Liver (tissue), 3 donors: Measurements from ENCODE around the gene ZNF316.

Experiments
- EGR1 ChIP-seq, 2 donors: IDR thresholded peaks; 2 replicates each; pipeline ENCODE4 v1.6.1; 2016 to 2018; ENCODE audit warnings: antibody characterized with exemption in 2 of 2, low read depth in 2 of 2
- FOXA2 ChIP-seq: IDR thresholded peaks from 2 replicates; pipeline ENCODE4 v1.6.1; 2016; ENCODE audit warnings: antibody characterized with exemption
- GABPA ChIP-seq, 2 donors: IDR thresholded peaks in 1 of 2; conservative IDR thresholded peaks in 1 of 2; 2 replicates each; pipeline ENCODE4 v1.6.1; 2016; ENCODE audit warnings: antibody characterized with exemption in 2 of 2, mild to moderate bottlenecking in 1 of 2, moderate library complexity in 1 of 2
- JUND ChIP-seq, 2 donors: IDR thresholded peaks; 2 replicates each; pipeline ENCODE4 v1.6.1; 2016; ENCODE audit warnings: antibody characterized with exemption in 2 of 2
- RAD21 ChIP-seq, 2 donors: IDR thresholded peaks; 2 replicates each; pipeline ENCODE4 v1.6.1; 2016; ENCODE audit warnings: antibody characterized with exemption in 2 of 2, mild to moderate bottlenecking in 2 of 2
- RXRA ChIP-seq, 2 donors: IDR thresholded peaks; 2 replicates each; pipeline ENCODE4 v1.6.1; 2017 to 2018; ENCODE audit warnings: antibody characterized with exemption in 2 of 2, mild to moderate bottlenecking in 1 of 2
- SP1 ChIP-seq: IDR thresholded peaks from 2 replicates; pipeline ENCODE4 v1.6.1; 2018; ENCODE audit warnings: antibody characterized with exemption, mild to moderate bottlenecking
- TAF1 ChIP-seq: conservative IDR thresholded peaks from 2 replicates; pipeline ENCODE4 v1.6.1; 2016; ENCODE audit warnings: antibody characterized with exemption, mild to moderate bottlenecking
- YY1 ChIP-seq: IDR thresholded peaks from 2 replicates; pipeline ENCODE4 v1.6.1; 2016; ENCODE audit warnings: antibody characterized with exemption, mild to moderate bottlenecking
- TF ChIP-seq, protein P1 (sequence below): IDR thresholded peaks from 2 replicates; pipeline ENCODE4 v1.6.1; 2016; ENCODE audit warnings: antibody characterized with exemption
- TF ChIP-seq, protein P2 (sequence below): fragments of 150-350 bp; IDR thresholded peaks from 2 replicates; pipeline ENCODE4 v1.5.1; 2017; ENCODE audit warnings: improper control_type of control experiment, low read depth, low read length; ENCODE audit not compliant: missing input control
- TF ChIP-seq, protein P3 (sequence below): IDR thresholded peaks from 2 replicates; pipeline ENCODE4 v1.6.1; 2016; ENCODE audit warnings: antibody characterized with exemption, mild to moderate bottlenecking
- TF ChIP-seq, protein P4 (sequence below): IDR thresholded peaks from 2 replicates; pipeline ENCODE4 v1.6.1; 2016; ENCODE audit warnings: antibody characterized with exemption
- TF ChIP-seq, protein P5 (sequence below): IDR thresholded peaks from 2 replicates; pipeline ENCODE4 v1.6.1; 2016; ENCODE audit warnings: antibody characterized with exemption
- donor health status: healthy.
- donor health status: healthy.

DNA sequence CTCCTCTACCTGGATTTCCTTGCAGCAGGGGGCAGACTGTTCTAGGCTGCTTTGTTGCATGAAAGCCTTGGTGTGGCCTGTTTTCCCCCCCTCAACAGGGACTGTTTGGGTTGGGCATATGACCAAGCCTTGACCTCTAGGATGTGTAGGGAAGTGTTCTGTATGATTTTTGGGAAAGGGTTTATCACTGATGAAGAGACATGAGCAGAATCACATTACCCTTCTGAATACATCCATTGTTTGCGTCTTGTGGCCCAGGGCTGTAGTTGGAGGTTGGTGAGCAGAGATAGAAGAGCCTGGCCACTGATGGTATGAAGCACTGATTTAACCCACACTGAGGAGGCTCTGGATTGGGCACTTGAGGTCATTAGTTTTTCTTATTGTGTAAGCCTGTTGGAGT is 43.0 kb downstream of the ZNF316 start:
- TF ChIP-seq, protein P1, sequence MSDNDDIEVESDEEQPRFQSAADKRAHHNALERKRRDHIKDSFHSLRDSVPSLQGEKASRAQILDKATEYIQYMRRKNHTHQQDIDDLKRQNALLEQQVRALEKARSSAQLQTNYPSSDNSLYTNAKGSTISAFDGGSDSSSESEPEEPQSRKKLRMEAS: no peak
- no peak for TF ChIP-seq GABPA (IDR thresholded peaks at IDR 0.05 in 1 of 2, conservative IDR thresholded peaks at IDR 0.05 in 1 of 2)
- TF ChIP-seq, protein P2, sequence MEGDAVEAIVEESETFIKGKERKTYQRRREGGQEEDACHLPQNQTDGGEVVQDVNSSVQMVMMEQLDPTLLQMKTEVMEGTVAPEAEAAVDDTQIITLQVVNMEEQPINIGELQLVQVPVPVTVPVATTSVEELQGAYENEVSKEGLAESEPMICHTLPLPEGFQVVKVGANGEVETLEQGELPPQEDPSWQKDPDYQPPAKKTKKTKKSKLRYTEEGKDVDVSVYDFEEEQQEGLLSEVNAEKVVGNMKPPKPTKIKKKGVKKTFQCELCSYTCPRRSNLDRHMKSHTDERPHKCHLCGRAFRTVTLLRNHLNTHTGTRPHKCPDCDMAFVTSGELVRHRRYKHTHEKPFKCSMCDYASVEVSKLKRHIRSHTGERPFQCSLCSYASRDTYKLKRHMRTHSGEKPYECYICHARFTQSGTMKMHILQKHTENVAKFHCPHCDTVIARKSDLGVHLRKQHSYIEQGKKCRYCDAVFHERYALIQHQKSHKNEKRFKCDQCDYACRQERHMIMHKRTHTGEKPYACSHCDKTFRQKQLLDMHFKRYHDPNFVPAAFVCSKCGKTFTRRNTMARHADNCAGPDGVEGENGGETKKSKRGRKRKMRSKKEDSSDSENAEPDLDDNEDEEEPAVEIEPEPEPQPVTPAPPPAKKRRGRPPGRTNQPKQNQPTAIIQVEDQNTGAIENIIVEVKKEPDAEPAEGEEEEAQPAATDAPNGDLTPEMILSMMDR: no peak
- TF ChIP-seq RAD21 (IDR thresholded peaks at IDR 0.05): no peak
- no peak for TF ChIP-seq TAF1
- no peak for TF ChIP-seq YY1
- TF ChIP-seq, protein P3, sequence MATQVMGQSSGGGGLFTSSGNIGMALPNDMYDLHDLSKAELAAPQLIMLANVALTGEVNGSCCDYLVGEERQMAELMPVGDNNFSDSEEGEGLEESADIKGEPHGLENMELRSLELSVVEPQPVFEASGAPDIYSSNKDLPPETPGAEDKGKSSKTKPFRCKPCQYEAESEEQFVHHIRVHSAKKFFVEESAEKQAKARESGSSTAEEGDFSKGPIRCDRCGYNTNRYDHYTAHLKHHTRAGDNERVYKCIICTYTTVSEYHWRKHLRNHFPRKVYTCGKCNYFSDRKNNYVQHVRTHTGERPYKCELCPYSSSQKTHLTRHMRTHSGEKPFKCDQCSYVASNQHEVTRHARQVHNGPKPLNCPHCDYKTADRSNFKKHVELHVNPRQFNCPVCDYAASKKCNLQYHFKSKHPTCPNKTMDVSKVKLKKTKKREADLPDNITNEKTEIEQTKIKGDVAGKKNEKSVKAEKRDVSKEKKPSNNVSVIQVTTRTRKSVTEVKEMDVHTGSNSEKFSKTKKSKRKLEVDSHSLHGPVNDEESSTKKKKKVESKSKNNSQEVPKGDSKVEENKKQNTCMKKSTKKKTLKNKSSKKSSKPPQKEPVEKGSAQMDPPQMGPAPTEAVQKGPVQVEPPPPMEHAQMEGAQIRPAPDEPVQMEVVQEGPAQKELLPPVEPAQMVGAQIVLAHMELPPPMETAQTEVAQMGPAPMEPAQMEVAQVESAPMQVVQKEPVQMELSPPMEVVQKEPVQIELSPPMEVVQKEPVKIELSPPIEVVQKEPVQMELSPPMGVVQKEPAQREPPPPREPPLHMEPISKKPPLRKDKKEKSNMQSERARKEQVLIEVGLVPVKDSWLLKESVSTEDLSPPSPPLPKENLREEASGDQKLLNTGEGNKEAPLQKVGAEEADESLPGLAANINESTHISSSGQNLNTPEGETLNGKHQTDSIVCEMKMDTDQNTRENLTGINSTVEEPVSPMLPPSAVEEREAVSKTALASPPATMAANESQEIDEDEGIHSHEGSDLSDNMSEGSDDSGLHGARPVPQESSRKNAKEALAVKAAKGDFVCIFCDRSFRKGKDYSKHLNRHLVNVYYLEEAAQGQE: no peak
- TF ChIP-seq SP1: no peak
- TF ChIP-seq JUND (IDR thresholded peaks at IDR 0.05): no peak
- TF ChIP-seq, protein P4, sequence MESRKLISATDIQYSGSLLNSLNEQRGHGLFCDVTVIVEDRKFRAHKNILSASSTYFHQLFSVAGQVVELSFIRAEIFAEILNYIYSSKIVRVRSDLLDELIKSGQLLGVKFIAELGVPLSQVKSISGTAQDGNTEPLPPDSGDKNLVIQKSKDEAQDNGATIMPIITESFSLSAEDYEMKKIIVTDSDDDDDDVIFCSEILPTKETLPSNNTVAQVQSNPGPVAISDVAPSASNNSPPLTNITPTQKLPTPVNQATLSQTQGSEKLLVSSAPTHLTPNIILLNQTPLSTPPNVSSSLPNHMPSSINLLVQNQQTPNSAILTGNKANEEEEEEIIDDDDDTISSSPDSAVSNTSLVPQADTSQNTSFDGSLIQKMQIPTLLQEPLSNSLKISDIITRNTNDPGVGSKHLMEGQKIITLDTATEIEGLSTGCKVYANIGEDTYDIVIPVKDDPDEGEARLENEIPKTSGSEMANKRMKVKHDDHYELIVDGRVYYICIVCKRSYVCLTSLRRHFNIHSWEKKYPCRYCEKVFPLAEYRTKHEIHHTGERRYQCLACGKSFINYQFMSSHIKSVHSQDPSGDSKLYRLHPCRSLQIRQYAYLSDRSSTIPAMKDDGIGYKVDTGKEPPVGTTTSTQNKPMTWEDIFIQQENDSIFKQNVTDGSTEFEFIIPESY: no peak
- TF ChIP-seq RXRA (IDR thresholded peaks at IDR 0.05): no peak
- TF ChIP-seq, protein P5, sequence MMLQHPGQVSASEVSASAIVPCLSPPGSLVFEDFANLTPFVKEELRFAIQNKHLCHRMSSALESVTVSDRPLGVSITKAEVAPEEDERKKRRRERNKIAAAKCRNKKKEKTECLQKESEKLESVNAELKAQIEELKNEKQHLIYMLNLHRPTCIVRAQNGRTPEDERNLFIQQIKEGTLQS: no peak
- no peak for TF ChIP-seq EGR1 (IDR thresholded peaks at IDR 0.05; ENCODE audit: low read depth in 2 of 2)
- TF ChIP-seq FOXA2: no peak
